Measurements from ENCODE around the gene SDF4. TPM values are rescaled to one million over a fixed set of nuclear protein-coding genes. Genes with fewer than 3 reads are reported as not detected.
"Not testable (repeated sequence)": the region's sequence is repeated elsewhere in the genome, so short reads cannot be mapped to it uniquely, and the experiment has no call there.

Gene SDF4
- total and polyA plus RNA-seq, 8 donors: 50.3 to 404 (median 63.6) TPM

DNA sequence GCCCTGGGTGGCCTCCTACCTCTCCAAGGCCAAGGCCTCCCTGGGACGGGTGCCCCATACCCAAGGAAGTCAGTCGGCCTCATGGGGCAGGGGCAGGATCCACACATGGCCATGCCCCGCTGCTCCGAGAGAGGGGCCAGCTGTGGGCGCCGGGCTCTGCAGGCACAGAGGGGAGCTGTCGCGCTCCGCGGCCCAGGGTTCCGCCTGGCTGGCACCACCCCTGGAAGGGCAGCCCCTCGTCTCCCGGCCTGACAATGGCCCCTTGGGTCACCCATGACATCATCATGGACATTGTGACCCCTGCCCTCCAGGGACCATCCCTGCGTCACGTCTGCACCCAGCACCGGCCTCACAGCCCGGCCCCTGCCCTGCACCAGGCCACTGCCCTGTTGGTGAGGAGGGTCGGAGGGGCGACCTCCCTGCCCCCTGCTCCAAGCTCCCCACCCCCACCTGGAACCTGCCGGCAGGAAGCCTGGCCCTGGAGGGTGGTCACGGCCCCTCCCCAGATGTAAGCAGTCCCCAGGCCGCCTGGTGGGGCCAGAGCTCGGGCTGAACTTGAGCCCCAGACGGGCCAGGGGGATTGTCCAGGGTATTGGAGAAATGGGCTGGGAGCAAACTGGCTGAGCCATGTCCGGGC, 52.3 kb downstream of the SDF4 start:
- Histone ChIP-seq H3K9me3 (no peaks in the 10 kb centered on the region), H3K4me3 (no peak overlapping the region), H3K36me3 (no peaks in the 10 kb centered on the region), H3K27me3 (peaks cover 0 to 82% (median 0%) of the 10 kb centered on the region in 3 donors), H3K4me1 (no peaks in the 10 kb centered on the region), H3K27ac (no peak overlapping the region)
- TF ChIP-seq POLR2AphosphoS5 (IDR thresholded peaks at IDR 0.05): no peak
- no peak for TF ChIP-seq POLR2A (IDR thresholded peaks at IDR 0.05)
- TF ChIP-seq, protein P1, sequence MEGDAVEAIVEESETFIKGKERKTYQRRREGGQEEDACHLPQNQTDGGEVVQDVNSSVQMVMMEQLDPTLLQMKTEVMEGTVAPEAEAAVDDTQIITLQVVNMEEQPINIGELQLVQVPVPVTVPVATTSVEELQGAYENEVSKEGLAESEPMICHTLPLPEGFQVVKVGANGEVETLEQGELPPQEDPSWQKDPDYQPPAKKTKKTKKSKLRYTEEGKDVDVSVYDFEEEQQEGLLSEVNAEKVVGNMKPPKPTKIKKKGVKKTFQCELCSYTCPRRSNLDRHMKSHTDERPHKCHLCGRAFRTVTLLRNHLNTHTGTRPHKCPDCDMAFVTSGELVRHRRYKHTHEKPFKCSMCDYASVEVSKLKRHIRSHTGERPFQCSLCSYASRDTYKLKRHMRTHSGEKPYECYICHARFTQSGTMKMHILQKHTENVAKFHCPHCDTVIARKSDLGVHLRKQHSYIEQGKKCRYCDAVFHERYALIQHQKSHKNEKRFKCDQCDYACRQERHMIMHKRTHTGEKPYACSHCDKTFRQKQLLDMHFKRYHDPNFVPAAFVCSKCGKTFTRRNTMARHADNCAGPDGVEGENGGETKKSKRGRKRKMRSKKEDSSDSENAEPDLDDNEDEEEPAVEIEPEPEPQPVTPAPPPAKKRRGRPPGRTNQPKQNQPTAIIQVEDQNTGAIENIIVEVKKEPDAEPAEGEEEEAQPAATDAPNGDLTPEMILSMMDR (IDR thresholded peaks at IDR 0.05): no peak
- no peak for TF ChIP-seq EP300 (IDR thresholded peaks at IDR 0.05)
- DNase-seq: peak in 1 of 2 donors; percentile 8
- WGBS, 5 donors: 86 to 100% (median 91%) methylated on average over 1 to 25 of the region's 25 CpGs
- intact Hi-C loops (cut with DNase I; ENCODE audit: low total_unique reads): loop anchor here (10.0 kb wide), 1 partner anchor 45 kb away; no protein-coding TSS in a partner anchor

GRCh38 chr1:1178794-1179331, 52.9 kb downstream of the SDF4 start:
- intact Hi-C loops (cut with DNase I; ENCODE audit: low total_unique reads): loop anchor here (10.0 kb wide), 1 partner anchor 46 kb away; no protein-coding TSS in a partner anchor
- TF ChIP-seq POLR2A (IDR thresholded peaks at IDR 0.05): no peak
- TF ChIP-seq, protein P1 (IDR thresholded peaks at IDR 0.05): no peak
- TF ChIP-seq EP300 (IDR thresholded peaks at IDR 0.05): no peak
- TF ChIP-seq POLR2AphosphoS5 (IDR thresholded peaks at IDR 0.05): no peak
- DNase-seq: no peak
- H3K27ac ChIP-seq: no peak overlapping the region
- H3K4me1 ChIP-seq: peaks cover 0 to 3% (median 3%) of the 10 kb centered on the region in 4 donors
- H3K9me3 ChIP-seq: no peaks in the 10 kb centered on the region
- 86 to 100% (median 93%) methylated on average over 5 to 32 of the region's 32 CpGs for WGBS, 5 donors
- no peak overlapping the region for H3K4me3 ChIP-seq
- H3K27me3 ChIP-seq: peaks cover 0 to 88% (median 2%) of the 10 kb centered on the region in 3 donors
- no peaks in the 10 kb centered on the region for H3K36me3 ChIP-seq

- intact Hi-C loops (cut with DNase I; ENCODE audit: low total_unique reads): loop anchor here (10.0 kb wide), 1 partner anchor 47 kb away; no protein-coding TSS in a partner anchor
- Histone ChIP-seq H3K27me3 (peaks cover 0 to 94% (median 11%) of the 10 kb centered on the region in 3 donors), H3K36me3 (no peaks in the 10 kb centered on the region), H3K9me3 (no peaks in the 10 kb centered on the region), H3K4me1 (peaks cover 5 to 12% (median 8%) of the 10 kb centered on the region in 4 donors), H3K4me3 (no peak overlapping the region), H3K27ac (no peak overlapping the region)
- 85 to 91% (median 88%) methylated on average over 20 to 21 of the region's 21 CpGs for WGBS, 5 donors
- no peak for TF ChIP-seq EP300 (IDR thresholded peaks at IDR 0.05)
- no peak for TF ChIP-seq POLR2A (IDR thresholded peaks at IDR 0.05)
- TF ChIP-seq, protein P1 (IDR thresholded peaks at IDR 0.05): no peak
- TF ChIP-seq POLR2AphosphoS5 (IDR thresholded peaks at IDR 0.05): no peak
- DNase-seq: no peak
Observed at GRCh38 chr1:1177452-1178206, 54.2 kb downstream of the SDF4 start.

DNA sequence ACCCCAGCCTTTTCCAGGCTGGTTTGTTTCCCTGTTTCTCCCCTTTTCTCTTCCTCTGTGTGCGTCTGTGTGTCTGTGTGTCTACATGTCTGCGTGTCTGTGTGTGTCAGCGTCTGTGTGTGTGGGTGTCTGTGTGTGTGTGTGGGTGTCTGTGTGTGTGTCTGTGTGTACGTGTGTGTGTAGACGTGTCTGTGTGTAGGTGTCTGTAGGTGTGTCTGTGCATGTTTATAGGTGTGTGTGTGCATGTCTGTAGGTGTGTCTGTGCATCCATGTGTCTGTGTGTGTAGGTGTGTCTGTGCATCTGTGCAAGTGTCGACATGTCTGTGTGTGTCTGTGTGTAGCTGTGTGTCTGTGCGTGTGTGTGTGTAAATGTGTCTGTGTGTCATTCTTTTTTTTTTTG, 54.9 kb downstream of the SDF4 start:
- no peaks in the 10 kb centered on the region for H3K36me3 ChIP-seq
- WGBS, 5 donors: 73 to 91% (median 85%) methylated on average over 7 of the region's 7 CpGs
- TF ChIP-seq EP300 (IDR thresholded peaks at IDR 0.05): no peak
- TF ChIP-seq, protein P1 (IDR thresholded peaks at IDR 0.05): no peak
- TF ChIP-seq POLR2AphosphoS5 (IDR thresholded peaks at IDR 0.05): no peak
- TF ChIP-seq POLR2A (IDR thresholded peaks at IDR 0.05): no peak
- H3K27ac ChIP-seq: no peak overlapping the region
- H3K4me3 ChIP-seq: no peak overlapping the region
- intact Hi-C loops (cut with DNase I; ENCODE audit: low total_unique reads): loop anchor here (10.0 kb wide), 1 partner anchor 48 kb away; no protein-coding TSS in a partner anchor
- peaks cover 5 to 12% (median 8%) of the 10 kb centered on the region in 4 donors for H3K4me1 ChIP-seq
- no peak for DNase-seq
- no peaks in the 10 kb centered on the region for H3K9me3 ChIP-seq
- H3K27me3 ChIP-seq: peaks cover 0 to 94% (median 13%) of the 10 kb centered on the region in 3 donors

DNA sequence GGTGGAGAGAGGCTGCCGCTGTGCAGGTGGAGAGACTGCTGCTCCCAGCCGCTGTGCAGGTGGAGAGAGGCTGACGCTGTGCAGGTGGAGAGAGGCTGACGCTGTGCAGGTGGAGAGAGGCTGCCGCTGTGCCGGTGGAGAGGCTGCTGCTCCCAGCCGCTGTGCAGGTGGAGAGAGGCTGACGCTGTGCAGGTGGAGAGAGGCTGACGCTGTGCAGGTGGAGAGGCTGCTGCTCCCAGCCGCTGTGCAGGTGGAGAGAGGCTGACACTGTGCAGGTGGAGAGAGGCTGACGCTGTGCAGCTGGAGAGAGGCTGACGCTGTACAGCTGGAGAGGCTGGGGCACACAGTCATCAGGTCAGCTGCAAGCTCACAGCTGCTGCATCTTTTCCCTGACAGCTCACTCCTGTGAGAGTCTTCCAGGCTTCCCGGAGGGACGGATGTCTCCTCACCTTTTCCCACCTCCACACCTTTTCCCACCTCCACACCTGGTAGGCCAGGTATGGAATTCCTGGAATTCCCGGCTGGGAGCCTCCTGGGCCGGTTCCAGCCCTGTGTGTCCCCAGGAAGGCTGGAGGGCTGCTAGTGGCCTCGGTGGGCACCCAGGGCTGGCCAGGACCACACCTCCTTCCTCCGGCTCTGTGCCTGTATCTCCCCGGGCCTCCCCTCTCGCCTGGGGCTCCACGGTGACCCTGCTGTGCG, 55.6 kb downstream of the SDF4 start:
- peaks cover 5 to 12% (median 8%) of the 10 kb centered on the region in 4 donors for H3K4me1 ChIP-seq
- peaks cover 0 to 94% (median 17%) of the 10 kb centered on the region in 3 donors for H3K27me3 ChIP-seq
- H3K27ac ChIP-seq, H3K4me3 ChIP-seq, H3K9me3 ChIP-seq, H3K36me3 ChIP-seq: not testable (repeated sequence)
- intact Hi-C loops (cut with DNase I; ENCODE audit: low total_unique reads): loop anchor here (10.0 kb wide), 1 partner anchor 49 kb away; no protein-coding TSS in a partner anchor
- 49 to 67% (median 55%) methylated on average over 17 to 22 of the region's 22 CpGs for WGBS, 5 donors
- peak in 1 of 2 donors; percentile 41 for DNase-seq

Data from stomach (tissue), 9 donors.